ENCODE results near the gene SYT14.

DNA sequence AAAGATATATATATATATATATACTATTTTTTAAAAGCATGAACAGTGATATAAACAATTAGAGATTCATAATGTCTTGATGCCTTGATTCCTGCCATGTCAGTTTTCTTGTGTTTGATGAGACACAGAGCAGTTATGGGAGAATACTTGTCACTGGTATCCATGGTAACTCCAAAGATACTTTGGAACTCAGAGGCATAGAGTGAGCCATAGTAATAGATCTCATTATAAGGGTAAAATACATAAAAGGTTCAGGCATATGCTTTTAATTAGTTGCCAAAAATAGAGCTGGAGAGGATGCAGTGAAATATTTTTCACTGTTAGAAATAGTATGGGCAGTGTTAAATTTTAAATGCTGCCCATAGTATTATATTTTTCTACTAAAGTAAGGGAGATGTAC is 134.1 kb downstream of the SYT14 start:
- TF ChIP-seq, protein P1, sequence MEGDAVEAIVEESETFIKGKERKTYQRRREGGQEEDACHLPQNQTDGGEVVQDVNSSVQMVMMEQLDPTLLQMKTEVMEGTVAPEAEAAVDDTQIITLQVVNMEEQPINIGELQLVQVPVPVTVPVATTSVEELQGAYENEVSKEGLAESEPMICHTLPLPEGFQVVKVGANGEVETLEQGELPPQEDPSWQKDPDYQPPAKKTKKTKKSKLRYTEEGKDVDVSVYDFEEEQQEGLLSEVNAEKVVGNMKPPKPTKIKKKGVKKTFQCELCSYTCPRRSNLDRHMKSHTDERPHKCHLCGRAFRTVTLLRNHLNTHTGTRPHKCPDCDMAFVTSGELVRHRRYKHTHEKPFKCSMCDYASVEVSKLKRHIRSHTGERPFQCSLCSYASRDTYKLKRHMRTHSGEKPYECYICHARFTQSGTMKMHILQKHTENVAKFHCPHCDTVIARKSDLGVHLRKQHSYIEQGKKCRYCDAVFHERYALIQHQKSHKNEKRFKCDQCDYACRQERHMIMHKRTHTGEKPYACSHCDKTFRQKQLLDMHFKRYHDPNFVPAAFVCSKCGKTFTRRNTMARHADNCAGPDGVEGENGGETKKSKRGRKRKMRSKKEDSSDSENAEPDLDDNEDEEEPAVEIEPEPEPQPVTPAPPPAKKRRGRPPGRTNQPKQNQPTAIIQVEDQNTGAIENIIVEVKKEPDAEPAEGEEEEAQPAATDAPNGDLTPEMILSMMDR (IDR thresholded peaks at IDR 0.05): no peak
- TF ChIP-seq POLR2A (IDR thresholded peaks at IDR 0.05): no peak

Measured in heart left ventricle (tissue), 13 donors.